ENCODE measurements around the gene FSIP1. TPM values are rescaled to one million over a fixed set of nuclear protein-coding genes. Genes with fewer than 3 reads are reported as not detected.

Gene FSIP1
- total and polyA plus RNA-seq, 11 donors: 0.28 to 3.7 (median 0.97) TPM; not detected in 1

DNA sequence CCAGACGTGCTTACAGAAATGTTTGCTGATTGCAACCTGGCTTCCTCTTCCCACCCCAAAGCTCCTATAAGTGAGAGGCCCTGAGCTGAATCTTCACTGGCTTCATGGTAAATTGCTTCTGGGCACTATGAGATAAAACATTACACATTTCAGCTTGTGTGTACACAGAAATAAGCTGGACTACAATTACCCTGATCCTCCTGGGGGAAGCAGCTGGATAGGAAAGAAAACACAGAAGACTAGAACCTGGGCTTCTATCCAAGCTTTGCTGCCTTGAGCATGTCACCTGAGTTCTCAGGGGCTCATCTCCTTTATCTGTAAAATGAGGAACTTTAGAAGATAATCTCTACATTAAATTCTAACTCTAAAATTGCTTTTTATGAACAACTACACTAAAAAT is 161.4 kb downstream of the FSIP1 start:
- no peak for TF ChIP-seq CTCF (IDR thresholded peaks at IDR 0.05)
- DNase-seq (no peak), ATAC-seq (no peak)
- Histone ChIP-seq H3K27ac (no peak overlapping the region), H3K27me3 (no peaks in the 10 kb centered on the region), H3K9me3 (no peaks in the 10 kb centered on the region), H3K36me3 (no peaks in the 10 kb centered on the region), H3K4me3 (no peak overlapping the region), H3K4me1 (peaks cover 3 to 47% (median 23%) of the 10 kb centered on the region in 12 donors)
- intact Hi-C loops (cut with DNase I): no loop called here
- WGBS, 4 donors: 47 to 70% (median 60%) methylated on average over 1 of the region's 1 CpG

GRCh38 chr15:39618063-39618823 is 164.4 kb downstream of the FSIP1 start:
- WGBS, 4 donors: 64 to 81% (median 67%) methylated on average over 3 of the region's 3 CpGs
- intact Hi-C loops (cut with DNase I): no loop called here
- TF ChIP-seq CTCF (IDR thresholded peaks at IDR 0.05) (no peak), POLR2A (IDR thresholded peaks at IDR 0.05) (no peak)

DNA sequence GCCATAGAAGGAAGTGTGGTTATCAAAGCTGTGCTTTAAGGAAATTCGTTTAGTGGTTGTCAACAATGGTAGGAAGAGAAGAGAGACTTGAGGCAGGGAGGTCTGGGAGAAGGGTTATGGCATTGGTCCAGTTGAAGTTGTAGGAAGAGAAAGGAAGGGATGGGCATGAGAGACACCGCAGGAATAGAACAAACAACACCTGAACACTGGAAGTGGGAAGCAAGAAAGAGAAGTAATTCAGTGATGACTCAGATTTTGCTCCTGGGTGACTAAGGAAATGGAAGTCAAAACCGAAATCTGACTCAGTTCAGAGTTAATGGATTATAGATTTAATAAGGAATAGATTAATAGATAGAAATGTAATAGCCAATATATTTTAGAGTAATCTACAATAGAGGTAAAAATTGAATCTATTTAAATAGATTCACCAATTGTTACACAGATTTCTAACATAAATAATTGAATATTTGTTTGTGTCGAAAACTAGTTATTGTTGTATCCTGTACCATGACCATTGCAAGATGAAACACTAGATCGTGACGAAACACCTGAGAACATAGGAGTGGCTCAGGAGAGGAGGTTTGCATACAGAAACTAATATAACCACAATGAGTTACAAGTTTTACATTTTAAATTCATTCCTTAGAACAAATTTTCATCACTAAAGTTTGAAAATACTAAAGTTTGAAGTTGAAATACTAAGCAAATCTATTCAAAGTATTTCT is 165.7 kb downstream of the FSIP1 start:
- 76 to 80% (median 78%) methylated on average over 6 of the region's 6 CpGs for WGBS, 4 donors
- no peak overlapping the region for H3K4me3 ChIP-seq
- H3K4me1 ChIP-seq: peaks cover 0 to 14% (median 1%) of the 10 kb centered on the region in 12 donors
- no peak for ATAC-seq
- intact Hi-C loops (cut with DNase I): no loop called here
- DNase-seq: no peak
- TF ChIP-seq CTCF (IDR thresholded peaks at IDR 0.05): no peak
- TF ChIP-seq POLR2A (IDR thresholded peaks at IDR 0.05): no peak
- no peaks in the 10 kb centered on the region for H3K36me3 ChIP-seq
- H3K27me3 ChIP-seq: no peaks in the 10 kb centered on the region
- no peak overlapping the region for H3K27ac ChIP-seq
- H3K9me3 ChIP-seq: peaks cover 0 to 36% (median 7%) of the 10 kb centered on the region in 12 donors

More at GRCh38 chr15:39618063-39618823, 164.4 kb downstream of the FSIP1 start:
- DNase-seq (no peak), ATAC-seq (no peak)
- H3K9me3 ChIP-seq: peaks cover 0 to 22% (median 5%) of the 10 kb centered on the region in 12 donors
- H3K4me1 ChIP-seq: peaks cover 0 to 21% (median 1%) of the 10 kb centered on the region in 12 donors
- no peak overlapping the region for H3K4me3 ChIP-seq
- no peaks in the 10 kb centered on the region for H3K27me3 ChIP-seq
- H3K36me3 ChIP-seq: no peaks in the 10 kb centered on the region
- no peak overlapping the region for H3K27ac ChIP-seq

DNA sequence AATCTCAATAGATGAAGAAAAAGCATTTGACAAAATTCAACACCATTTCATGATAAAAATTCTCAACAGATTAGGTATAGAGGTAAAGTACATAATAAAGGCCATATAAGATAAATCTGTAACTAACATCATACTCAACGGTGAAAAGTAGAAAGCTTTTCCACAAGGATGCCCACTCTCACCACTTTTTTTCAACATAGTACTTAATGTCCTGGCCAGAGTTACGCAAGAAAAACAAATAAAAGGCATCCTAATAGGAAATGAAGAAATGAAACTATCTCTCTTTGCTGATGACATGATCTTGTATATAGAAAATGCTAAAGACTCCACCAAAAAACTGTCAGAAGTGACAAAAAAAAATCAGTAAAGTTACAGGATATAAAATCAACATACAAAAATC is 168.8 kb downstream of the FSIP1 start:
- no peak for ATAC-seq
- intact Hi-C loops (cut with DNase I): no loop called here
- peaks cover 0 to 61% (median 29%) of the 10 kb centered on the region in 12 donors for H3K9me3 ChIP-seq
- WGBS, 4 donors: 90 to 95% (median 91%) methylated on average over 2 of the region's 2 CpGs
- TF ChIP-seq POLR2A (IDR thresholded peaks at IDR 0.05) (no peak), CTCF (IDR thresholded peaks at IDR 0.05) (no peak)
- H3K27me3 ChIP-seq: no peaks in the 10 kb centered on the region
- DNase-seq: no peak
- H3K27ac ChIP-seq: no peak overlapping the region
- H3K4me1 ChIP-seq: peaks cover 0 to 6% (median 0%) of the 10 kb centered on the region in 12 donors
- H3K36me3 ChIP-seq: no peaks in the 10 kb centered on the region
- H3K4me3 ChIP-seq: no peak overlapping the region
